HL-60 (cell line): ENCODE measurements around the gene FGG.

Experiments used
- DNase-seq, 2 experiments: peaks; one replicate each; pipeline ENCODE4 v3.0.0-alpha.2; 2010 to 2020; ENCODE audit warnings: low read depth in 1 of 2, low spot score in 1 of 2
- H3K27ac ChIP-seq: fragments of 250-450 bp; sonication (Bioruptor Pico); replicated peaks from 2 replicates; pipeline ENCODE4 v1.5.1; 2020; ENCODE audit warnings: mild to moderate bottlenecking, moderate library complexity
- H3K27me3 ChIP-seq: fragments of 250-450 bp; sonication (Bioruptor Pico); 2 replicates; pipeline ENCODE4 v1.5.1; 2021; ENCODE audit warnings: mild to moderate bottlenecking, moderate library complexity; ENCODE audit not compliant: insufficient read depth, poor library complexity, severe bottlenecking
- H3K4me3 ChIP-seq: replicated peaks from 2 replicates; pipeline ENCODE4 v1.5.1; 2011; ENCODE audit warnings: mild to moderate bottlenecking, control low read depth, low read length; ENCODE audit not compliant: insufficient read depth
- CTCF ChIP-seq: IDR thresholded peaks from one replicate; pipeline ENCODE4 v1.5.1; 2011; ENCODE audit warnings: low read length, control low read depth, inconsistent platforms; ENCODE audit not compliant: insufficient read depth
- GABPA ChIP-seq: IDR thresholded peaks from 2 replicates; pipeline ENCODE4 v1.6.1; 2012; ENCODE audit warnings: low read depth
- POLR2AphosphoS5 ChIP-seq: IDR thresholded peaks from 2 replicates; pipeline ENCODE4 v1.6.1; 2012; ENCODE audit warnings: low read depth
- SPI1 ChIP-seq: IDR thresholded peaks from 2 replicates; pipeline ENCODE4 v1.6.1; 2012; ENCODE audit warnings: low read depth, mild to moderate bottlenecking, borderline replicate concordance
- TF ChIP-seq, protein P1 (sequence below): IDR thresholded peaks from 2 replicates; pipeline ENCODE4 v1.6.1; 2012; ENCODE audit warnings: low read depth; ENCODE audit not compliant: insufficient replicate concordance

FGG gene

DNA sequence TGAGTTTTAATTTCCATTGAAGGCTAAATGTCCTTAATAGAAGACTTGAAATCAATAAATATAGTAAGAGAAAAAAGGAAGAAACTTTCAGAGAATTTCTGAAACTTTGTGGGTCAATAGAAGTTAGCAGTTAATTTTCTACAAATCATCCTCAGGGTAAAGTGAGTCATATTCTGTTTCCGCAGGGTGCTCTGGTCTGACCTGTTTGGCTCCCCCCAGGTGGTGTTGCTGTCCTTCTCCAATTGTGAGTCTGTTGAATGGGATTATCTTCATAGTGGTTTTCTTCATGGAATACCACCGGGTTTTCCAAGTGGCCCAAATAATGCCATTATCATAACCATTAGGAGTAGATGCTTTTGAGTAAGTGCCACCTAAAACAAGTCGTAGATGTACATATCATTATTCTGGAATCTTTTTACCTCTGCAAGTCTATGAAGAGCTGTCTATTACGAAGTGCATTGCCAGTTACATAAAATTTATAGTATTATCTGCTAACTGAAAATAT is 7.7 kb downstream of the FGG start:
- no peak for TF ChIP-seq SPI1
- TF ChIP-seq, protein P1, sequence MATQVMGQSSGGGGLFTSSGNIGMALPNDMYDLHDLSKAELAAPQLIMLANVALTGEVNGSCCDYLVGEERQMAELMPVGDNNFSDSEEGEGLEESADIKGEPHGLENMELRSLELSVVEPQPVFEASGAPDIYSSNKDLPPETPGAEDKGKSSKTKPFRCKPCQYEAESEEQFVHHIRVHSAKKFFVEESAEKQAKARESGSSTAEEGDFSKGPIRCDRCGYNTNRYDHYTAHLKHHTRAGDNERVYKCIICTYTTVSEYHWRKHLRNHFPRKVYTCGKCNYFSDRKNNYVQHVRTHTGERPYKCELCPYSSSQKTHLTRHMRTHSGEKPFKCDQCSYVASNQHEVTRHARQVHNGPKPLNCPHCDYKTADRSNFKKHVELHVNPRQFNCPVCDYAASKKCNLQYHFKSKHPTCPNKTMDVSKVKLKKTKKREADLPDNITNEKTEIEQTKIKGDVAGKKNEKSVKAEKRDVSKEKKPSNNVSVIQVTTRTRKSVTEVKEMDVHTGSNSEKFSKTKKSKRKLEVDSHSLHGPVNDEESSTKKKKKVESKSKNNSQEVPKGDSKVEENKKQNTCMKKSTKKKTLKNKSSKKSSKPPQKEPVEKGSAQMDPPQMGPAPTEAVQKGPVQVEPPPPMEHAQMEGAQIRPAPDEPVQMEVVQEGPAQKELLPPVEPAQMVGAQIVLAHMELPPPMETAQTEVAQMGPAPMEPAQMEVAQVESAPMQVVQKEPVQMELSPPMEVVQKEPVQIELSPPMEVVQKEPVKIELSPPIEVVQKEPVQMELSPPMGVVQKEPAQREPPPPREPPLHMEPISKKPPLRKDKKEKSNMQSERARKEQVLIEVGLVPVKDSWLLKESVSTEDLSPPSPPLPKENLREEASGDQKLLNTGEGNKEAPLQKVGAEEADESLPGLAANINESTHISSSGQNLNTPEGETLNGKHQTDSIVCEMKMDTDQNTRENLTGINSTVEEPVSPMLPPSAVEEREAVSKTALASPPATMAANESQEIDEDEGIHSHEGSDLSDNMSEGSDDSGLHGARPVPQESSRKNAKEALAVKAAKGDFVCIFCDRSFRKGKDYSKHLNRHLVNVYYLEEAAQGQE, result no peak
- no peak for TF ChIP-seq GABPA
- TF ChIP-seq CTCF, result no peak
- no peak for TF ChIP-seq POLR2AphosphoS5
- no peak overlapping the region for H3K4me3 ChIP-seq
- no peak overlapping the region for H3K27ac ChIP-seq
- H3K27me3 ChIP-seq, result no peaks in the 10 kb centered on the region
- DNase-seq, result no peak

GRCh38 chr4:154603033-154603943 is 9.2 kb downstream of the FGG start:
- TF ChIP-seq, protein P1, result no peak
- no peak for TF ChIP-seq GABPA
- no peak for TF ChIP-seq SPI1
- no peak for TF ChIP-seq POLR2AphosphoS5
- no peak for TF ChIP-seq CTCF
- H3K27ac ChIP-seq, result no peak overlapping the region
- DNase-seq, result no peak
- H3K27me3 ChIP-seq, result no peaks in the 10 kb centered on the region
- H3K4me3 ChIP-seq, result no peak overlapping the region

- TF ChIP-seq, protein P1, result no peak
- TF ChIP-seq GABPA (no peak), CTCF (no peak), SPI1 (no peak), POLR2AphosphoS5 (no peak)
- Histone ChIP-seq H3K27ac (no peak overlapping the region), H3K4me3 (no peak overlapping the region), H3K27me3 (no peaks in the 10 kb centered on the region)
- DNase-seq, result no peak
These were observed 9.9 kb downstream of the FGG start for GRCh38 chr4:154602404-154603020.
